Measurements from ENCODE around the gene ITGA2.

DNA sequence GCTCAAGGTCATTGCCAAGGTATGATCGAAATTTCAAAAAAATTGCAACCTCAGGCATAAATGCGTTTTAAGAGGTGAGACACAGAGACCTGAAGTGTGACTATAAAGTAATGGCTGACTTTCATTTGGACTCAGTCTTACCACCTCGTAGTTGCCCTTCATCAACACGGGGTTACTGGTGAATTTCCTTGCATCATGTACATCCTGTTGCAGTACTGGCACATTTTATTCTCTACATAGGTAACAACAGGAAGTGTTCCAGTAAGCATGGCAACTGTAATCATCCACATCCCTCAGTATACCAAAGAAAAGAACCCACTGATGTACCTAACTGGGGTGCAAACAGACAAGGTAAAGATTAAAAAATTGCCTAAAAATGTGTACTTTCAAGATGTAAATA lies 91.1 kb downstream of the ITGA2 start:
- TF ChIP-seq POU2F2 (IDR thresholded peaks at IDR 0.05; ENCODE audit: low read depth, low read length), result no peak
- TF ChIP-seq POLR2A (IDR thresholded peaks at IDR 0.05; ENCODE audit: low read depth, low read length), result no peak
- TF ChIP-seq POLR2AphosphoS5 (IDR thresholded peaks at IDR 0.05; ENCODE audit: low read depth, low read length), result no peak
- TF ChIP-seq TAF1 (IDR thresholded peaks at IDR 0.05; ENCODE audit: low read depth, low read length), result no peak
- TF ChIP-seq SPI1 (IDR thresholded peaks at IDR 0.05; ENCODE audit: low read depth, low read length), result no peak

Measured in GM12891 (cell line).